HG03439 (cell line): ENCODE results near the gene RNU2-63P.
A peak's percentile ranks its signal among the peaks of the same experiment; 100 is the strongest.
"Not testable (repeated sequence)": the region's sequence is repeated elsewhere in the genome, so short reads cannot be mapped to it uniquely, and the experiment has no call there.

Experiments used
- ATAC-seq: cut with Tn5 transposase; IDR thresholded peaks from one replicate; pipeline ENCODE4 v1.9.1; 2021; ENCODE audit warnings: mild to moderate bottlenecking, moderate library complexity; ENCODE audit not compliant: unreplicated experiment

The RNU2-63P gene

DNA sequence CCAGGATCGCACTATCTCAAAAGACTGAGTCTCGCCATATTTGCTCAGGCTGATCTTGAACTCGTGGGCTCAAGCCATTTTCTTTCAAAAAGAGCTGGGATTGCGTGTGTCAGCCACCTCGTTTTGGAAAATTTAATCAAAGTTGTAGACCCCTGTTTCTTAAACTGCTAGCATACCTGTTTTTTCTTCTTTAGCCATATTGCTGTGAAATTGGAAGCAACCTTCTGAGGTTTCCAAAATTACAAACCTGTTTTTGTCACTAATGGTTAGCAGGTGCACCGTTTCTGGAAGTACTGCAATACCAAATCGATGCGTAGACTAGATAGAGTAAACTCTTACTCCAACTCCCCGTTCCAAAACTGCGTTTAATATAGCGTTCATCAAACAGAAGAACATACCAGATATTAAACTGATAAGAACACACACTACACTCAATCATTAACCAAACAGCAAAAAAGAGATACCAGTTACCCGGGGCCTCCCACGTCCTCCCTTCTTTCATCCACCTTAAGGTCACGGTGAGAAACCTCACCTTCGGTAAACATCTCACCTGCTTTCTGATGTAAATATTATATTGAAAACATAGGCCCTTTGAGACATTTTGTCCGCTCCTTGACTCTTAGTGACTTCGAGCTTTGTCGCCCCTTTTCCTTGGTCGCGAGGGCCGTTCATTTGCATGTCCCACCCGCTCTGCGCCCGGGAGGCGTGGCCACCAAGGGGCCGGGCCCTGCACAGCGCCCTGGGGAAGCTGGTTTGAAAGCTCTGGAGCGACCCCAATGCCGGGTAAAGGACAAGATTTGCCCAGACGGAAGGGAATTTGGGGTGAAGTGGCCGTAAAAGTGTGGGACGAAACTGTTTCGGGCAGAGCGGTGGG lies at the start of gene RNU2-63P:
TSS of gene RNU2-63P (minus strand) at position 462 of the 874 bp plus-strand sequence.
- peak; percentile 81 for ATAC-seq

DNA sequence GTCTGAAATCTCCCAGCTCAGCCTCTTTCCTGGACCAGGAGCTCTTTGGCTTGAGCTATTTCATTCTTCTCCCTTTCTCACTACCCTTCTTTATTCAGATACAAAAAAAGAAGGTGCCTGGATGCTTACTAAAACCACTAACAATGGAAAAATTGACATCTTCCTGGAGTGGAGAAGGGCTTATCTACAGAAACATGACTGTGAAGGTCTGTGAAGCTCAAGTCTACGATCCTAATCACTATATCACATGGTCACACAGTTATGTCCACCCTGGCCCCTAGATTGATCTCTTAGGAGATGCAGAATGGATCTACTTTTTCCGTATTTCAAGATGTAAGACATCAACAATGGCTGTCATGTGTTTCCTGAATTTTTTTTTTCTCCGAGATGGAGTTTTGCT lies 44.9 kb upstream of the RNU2-63P start:
- ATAC-seq = no peak

DNA sequence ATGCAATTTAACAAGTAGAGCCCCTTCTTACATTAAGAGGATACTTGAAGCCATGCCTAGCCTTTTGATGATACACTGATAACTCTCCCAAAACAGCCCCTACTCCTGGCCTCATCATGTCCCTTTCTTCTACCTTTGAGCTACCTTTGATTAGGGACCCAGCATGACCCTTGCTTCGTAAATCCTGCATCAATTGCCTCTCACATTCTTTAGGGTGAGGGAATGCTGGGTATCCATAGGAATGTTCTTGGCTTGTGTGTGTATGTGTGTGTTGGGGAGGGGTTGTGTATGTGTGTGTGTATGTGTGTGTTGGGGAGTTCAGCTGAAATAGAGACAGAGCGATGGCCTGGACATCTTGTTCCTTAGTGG lies 44.5 kb upstream of the RNU2-63P start:
- ATAC-seq = no peak

DNA sequence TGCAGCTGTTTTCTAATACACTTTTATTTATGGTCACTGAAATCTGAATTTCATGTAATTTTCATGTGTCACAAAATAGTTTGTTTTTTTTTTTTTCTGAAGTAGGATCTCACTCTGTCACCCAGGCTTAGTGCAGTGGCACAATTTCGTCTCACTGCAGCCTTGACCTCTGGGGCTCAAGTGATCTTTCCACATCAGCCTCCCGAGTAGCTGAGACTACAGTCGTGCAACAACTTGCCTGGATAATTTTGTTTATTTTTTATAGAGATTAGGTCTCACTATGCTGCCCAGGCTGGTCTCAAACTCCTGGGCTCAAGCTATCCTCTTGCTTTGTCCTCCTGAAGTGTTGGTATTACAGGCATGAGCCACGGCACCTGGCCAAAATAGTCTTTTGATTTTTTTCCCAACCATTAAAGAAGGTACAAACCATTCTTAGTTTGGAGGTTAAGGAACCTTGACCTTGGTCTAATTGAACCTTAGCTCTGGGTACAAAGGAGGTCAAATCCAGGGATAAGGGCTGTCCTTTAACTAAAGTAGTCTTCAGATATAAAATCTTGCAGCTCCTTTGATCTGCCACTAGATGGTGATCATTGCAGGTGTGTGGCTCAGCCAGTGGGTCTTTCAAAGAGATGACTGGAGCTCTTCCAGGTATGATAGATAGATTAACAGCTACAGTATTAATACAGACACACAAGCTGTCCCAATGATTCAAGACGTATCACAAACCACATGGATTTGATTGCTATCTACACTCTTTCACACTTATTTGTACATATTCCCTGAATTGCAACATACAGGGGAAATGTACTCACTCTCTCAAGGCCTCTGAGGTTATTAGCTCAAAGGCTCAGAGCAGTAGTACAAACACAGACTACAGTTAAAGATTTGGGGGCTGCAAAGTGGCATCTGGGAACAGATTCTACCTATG lies 43.9 kb upstream of the RNU2-63P start:
- no peak for ATAC-seq

DNA sequence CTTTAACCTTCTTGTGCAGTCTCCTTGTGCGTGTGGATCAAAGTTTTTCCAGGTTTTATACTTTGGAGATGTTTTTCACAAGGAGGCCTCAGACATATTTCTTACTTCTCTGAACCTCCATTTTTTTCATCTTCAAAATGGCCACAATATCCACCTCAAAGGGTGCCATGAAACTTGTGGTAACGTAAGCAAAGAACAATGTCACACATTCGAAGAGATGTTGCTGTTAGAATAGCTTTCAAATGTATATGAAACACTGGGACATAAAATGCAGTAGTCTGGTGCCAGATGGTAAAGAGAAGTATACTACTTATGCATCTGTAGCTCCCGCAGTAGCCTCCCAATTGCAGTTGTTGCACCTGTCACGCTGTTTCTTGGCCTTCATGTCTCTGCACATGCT lies 41.8 kb upstream of the RNU2-63P start:
- no peak for ATAC-seq

DNA sequence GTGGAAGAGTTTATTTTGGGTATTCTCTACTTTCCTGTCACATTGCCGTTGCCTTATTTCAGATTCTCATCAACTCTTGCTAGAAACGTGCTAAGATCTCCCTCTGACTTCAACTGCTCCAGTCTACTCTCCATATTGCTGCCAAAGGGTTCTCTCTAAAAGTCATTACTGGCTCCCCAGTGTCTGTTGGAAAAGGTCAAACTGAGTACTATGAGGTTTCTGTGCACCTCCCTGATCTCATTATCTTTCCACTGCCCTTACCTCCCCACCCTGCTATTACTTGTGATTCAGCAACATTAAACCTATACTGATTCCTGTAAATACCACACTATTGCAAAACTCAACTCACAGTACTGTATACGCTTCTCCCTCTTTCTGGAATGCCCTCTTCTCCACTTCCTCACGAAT lies 41.1 kb upstream of the RNU2-63P start:
- no peak for ATAC-seq

DNA sequence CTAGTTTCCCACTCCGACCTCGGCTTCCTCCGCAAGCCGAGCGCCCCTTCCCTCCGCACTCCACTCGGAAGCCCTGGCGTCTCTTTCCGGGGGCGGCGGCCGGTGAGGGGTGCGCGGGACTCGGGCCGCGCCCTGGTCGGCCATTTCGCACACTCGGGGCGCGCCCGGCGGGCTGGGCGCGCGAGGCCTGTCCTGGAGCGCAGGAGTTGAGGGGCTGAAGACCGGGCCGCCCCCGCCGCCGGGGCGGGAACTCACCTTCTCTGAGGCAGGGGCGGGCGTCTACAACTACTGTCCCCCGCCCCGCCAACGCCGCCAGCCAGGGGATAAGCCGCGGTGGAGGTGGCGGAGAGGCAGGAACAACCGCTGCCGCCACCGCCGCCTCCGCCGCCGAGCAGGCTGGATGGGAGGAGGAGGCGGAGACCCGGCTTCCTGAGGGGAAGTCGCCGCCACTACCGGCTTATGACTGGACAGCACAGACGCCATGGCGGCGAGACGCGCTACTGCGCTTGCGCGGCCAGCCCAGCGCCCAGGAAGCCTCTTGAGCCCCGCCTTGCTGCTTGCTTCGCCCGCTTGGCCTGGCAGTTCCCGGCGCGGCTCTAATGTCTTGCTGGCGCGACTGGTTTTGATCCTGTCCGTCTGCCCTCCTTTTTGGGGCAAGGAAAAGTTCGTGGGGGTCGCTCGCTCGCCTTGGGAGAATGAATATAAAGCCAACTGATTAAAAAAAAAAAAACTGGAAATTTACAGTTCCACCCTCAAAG lies 39.2 kb upstream of the RNU2-63P start, which contains the start of gene KRCC1:
TSS of gene KRCC1 (minus strand) at position 413 of the 758 bp plus-strand sequence. CDS start 27,220 bp downstream, outside the sequence.
- peak; percentile 98 for ATAC-seq

DNA sequence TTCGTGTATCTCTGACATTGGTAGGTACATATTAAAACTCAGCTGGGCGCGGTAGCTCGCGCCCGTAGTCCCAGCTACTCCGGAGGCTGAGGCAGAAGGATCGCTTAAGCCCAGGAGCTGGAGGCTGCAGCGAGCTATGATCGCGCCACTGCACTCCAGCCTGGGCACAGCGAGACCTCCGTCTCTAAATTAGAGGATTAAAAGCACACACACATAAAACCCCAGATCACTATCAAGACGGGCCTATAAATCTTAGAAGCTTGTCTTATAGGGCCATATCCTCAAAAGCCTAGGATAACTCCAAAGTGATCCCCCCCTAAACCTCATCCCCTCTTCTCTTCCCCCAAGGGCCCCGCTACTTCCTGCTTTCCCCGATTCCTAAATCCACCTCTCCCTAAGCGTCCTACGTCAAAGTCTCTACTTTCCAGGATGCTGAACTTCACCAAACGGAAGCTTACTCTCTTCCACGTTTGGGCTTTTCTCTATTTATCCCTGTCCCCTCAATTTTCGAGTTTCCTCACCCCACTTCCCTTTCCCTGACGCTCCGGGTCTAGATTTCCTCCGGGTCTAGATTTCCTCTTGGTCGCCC lies 38.5 kb upstream of the RNU2-63P start:
- no peak for ATAC-seq

DNA sequence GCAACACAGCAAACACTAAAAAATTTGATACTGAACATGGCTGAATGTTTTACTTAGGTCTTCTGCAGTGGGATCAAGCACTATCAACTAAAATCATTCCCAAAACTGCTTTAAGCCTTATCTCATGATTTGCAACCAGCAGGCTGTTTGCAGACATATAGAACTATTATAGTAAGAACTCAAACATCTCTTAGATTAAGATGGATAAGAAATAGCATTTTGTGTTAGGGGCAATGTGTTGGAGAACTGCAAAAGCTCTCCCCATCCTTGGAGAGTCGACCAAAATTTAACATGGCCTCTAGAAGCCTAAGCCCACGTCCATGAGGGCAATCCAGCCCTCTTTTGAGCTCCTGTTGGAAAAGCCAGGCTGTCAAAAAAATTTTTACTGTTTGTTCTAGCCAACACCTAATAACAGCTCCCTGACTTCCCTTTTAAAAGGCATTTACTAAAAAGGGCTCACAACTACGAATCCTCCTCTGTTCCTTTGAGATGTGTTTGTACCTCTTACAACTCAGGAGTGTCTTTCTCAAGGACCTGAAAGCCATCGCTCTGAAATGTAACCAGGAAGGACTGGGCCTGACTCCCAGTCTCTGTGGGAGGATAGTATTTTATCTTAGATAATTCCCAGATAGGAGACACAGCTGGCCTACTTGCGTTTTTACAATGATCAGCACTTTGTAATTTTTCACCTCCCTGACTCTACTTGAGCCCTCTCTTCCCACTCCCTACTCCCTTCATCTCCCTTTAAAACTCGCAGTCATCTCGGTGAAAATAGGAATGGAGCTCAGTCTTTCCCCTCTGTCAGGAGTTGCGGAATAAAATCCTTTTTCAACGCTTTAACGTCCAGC lies 37.8 kb upstream of the RNU2-63P start:
- ATAC-seq = no peak

DNA sequence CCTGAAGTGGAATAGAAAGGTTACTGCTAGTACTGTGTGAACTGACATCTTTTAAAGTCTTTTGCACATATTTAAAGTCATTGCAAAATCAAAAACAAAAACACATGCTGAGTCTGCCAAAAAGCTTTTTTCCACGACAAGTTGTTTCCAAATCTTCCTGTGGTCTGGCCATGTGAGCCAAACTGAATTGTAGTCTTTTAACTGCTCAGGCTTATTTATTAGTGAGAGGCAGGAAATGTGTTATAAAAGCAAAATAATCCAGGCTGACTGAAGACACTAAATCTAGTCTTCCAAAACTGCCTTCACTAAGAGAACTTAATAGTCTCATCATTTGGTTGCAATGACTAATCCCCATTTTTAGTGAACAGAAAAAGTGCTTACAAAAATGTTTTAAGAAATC lies 36.9 kb upstream of the RNU2-63P start:
- no peak for ATAC-seq

DNA sequence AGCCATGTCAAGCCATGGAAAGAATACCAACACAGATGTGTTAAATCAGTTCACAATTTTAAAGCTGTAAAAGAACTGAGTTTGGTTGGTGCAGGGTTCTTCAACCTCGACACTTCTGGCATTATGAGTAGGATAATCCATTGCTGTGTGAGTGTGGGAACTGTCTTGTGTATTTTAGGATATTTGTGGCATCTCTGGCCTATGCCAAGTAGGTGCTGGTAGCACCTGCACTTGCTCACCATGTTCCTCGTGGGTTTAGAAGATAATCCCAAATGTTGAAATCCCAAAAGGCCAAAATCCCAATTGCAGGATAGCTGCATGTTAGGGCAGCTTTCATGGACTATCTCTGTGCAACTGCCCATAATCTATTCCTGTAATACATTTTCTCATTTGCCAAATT lies 35.4 kb upstream of the RNU2-63P start:
- ATAC-seq = no peak

DNA sequence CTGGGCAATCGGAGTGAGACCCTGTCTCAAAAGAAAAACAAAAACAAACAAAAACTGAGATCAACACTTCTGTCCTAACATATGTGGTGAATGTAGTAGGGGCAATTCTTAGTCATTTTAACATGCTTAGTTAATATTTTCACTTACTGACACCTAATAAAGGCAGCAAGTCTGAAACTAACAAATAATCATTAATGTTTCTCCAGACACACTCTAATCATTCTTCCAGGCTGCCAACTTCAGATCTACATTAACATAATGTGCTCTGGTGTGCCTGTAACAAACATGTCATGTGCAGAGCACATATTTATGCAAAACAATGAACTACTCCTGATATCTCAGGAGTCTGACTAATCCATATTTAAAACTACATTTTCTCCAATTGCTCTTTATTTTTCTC lies 33.3 kb upstream of the RNU2-63P start:
- no peak for ATAC-seq

DNA sequence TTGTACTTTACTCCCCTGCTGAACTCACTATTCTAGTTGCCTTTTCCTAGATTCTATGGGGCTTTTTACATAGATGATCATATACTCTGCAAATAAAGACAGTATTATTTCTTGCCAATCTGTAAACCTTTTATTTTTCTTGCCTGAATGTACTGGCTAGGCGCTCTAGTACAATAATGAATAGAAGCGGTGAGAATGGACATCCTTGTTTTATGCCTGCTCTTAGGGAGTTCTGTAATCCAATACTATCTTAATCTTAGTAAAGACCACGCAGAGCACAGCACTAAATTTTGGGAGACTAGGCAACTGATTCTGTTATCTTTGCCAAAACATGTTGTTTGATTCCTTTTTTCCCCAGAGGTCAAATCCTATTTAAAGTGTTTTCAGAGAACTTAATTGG lies 32.2 kb upstream of the RNU2-63P start:
- no peak for ATAC-seq

DNA sequence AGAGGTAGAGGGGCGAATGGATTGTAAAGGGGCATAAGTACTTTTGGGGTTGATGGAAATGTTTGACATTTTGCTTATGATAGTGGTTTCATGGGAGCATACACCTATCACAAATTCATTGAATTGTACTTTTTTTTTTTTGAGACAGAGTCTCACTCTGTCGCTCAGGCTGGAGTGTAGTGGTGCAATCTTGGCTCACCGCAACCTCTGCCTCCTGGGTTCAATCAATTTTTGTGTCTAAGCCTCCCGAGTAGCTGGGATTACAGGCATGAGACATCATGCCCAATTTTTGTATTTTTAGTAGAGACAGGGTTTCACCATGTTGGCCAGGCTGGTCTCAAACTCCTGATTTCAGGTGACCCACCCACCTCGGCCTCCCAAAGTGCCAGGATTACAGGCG lies 29.2 kb upstream of the RNU2-63P start:
- not testable (repeated sequence) for ATAC-seq

DNA sequence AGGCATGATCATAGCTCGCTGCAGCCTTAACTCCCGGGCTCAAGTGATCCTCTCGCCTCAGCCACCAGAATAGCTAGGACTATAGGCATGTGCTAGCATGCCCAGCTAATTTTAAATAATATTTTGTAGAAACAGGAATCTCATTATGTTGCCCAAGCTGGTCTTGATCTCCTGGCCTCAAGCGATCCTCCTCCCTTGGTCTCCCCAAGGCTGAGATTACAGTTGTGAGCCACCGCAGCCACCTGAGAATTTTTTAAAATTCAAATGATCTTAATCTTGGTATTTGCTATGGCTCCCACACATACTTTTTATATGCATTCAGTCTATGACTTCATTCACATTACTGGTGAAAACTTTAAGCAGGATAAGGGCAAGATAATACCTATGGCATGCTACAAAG lies 26.1 kb upstream of the RNU2-63P start:
- ATAC-seq = no peak

DNA sequence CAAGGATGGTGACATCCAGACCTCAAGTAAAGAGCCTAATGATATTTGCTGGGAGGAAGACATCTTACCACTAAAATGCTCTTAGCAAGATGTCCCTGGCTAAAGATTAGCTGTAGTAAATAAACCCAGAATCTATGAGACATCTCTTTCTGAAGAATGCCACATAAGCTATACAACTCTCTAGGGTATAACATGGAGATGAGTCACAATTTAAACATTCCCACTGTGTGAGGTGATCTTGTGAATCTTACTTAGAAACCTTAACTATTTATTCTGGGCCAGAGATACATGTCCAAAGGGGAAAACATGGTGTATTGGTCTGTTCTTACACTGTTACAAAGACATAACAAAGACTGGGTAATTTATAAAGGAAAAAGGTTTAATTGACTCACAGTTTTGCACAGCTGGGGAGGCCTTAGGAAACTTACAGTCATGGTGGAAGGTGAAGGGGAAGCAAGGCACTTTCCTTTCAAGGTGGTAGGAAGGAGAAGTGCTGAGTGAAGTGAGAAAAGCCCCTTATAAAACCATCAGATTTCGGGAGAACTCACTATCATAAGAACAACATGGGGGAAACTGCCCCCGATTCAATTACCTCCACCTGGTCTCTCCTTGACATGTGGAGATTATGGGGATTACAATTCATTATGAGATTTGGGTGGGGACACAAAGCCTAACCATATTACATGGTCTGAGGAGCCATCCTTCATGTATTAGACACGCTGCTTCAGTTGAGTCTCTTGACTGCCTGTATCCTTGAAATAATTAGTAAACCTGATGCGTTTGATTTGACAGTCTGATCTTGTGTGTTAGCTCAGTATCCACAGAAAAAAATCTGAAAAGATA lies 22.1 kb upstream of the RNU2-63P start:
- no peak for ATAC-seq

DNA sequence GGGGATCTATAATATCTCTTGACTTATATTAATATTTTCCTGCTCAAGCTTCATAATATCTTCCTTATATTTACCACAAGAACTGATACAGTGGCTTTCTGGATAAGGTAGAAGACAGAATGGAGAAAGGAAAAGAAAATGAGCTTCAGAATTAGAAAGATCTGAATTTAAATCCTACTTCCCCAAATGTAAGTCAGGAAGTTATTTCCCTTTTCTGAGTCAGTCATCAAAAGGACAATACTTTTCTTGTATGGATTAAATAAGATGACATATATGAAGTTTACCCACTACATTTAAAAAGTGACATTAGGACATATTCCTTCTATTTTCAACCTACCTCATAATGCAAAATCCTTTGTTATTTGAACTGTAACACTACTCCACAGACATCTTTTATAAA lies 20.3 kb upstream of the RNU2-63P start:
- no peak for ATAC-seq

DNA sequence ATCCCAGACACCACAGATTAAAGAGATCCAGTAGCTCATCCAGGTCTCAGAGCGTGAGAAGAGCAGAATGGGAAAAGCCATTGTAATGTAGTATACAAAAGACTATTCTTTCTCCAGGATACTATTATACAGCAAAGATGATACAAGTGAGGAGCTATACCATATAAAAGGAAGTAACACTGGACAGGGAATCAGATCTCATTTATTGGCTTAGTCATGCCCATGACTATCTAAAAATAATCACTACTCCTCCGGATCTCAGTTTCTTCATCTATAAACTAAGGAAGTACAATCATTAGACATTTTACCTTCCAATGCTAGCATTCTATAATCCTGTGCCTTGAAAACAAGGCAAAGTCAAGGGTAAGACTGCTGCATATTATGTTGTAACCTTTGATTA lies 19.8 kb upstream of the RNU2-63P start:
- ATAC-seq = no peak
